IMR-90 (cell line): ENCODE results near the gene RXFP4. TPM values are rescaled to one million over a fixed set of nuclear protein-coding genes. Genes with fewer than 3 reads are reported as not detected.

ENCODE experiments used
- ATAC-seq: fragments of 200-7000 bp; cut with Tn5 transposase; 2 replicates; pipeline ENCODE4 v1.9.1; 2020; ENCODE audit warnings: low read depth, mild to moderate bottlenecking, moderate library complexity
- BruUV-seq: library from RNA; stranded (reverse); fragments of 400-500 nt; replicated peaks from 2 replicates; lab custom pipeline; 2021; lab: Mats Ljungman, UMichigan
- CTCF ChIA-PET: fragments of 300-600 bp; formaldehyde crosslinking; extraction: SDS; loops from one replicate; lab custom pipeline; 2021; ENCODE audit warnings: antibody characterized with exemption; lab: Yijun Ruan, JAX
- POLR2A ChIA-PET: fragments of 300-600 bp; sonication (Branson Sonifier 250); formaldehyde crosslinking; loops from one replicate; lab custom pipeline; 2022; ENCODE audit warnings: antibody characterized with exemption; ENCODE audit not compliant: unreplicated experiment; lab: Charles Lee
- DNase-seq: peaks from one replicate; pipeline ENCODE4 v3.0.0; 2013
- H2AFZ ChIP-seq: replicated peaks from 2 replicates; pipeline ENCODE3; 2013; ENCODE audit warnings: low read length, mild to moderate bottlenecking; ENCODE audit not compliant: poor library complexity
- H2AK5ac ChIP-seq: 2 replicates; pipeline ENCODE4 v1.6.1; 2013; ENCODE audit warnings: low read depth, low read length, inconsistent platforms
- H2AK9ac ChIP-seq: replicated peaks from 2 replicates; pipeline ENCODE3; 2013; ENCODE audit warnings: mild to moderate bottlenecking, low read depth, low read length, moderate library complexity; ENCODE audit not compliant: poor library complexity
- H2BK120ac ChIP-seq: 2 replicates; pipeline ENCODE4 v1.6.1; 2013; ENCODE audit warnings: low read depth, low read length, inconsistent platforms
- H2BK15ac ChIP-seq: 3 replicates; pipeline ENCODE4 v1.6.1; 2013; ENCODE audit warnings: low read depth, low read length, inconsistent platforms
- H2BK20ac ChIP-seq: 2 replicates; pipeline ENCODE4 v1.6.1; 2013; ENCODE audit warnings: low read depth, mild to moderate bottlenecking, inconsistent platforms, low read length, moderate library complexity
- H2BK5ac ChIP-seq: 2 replicates; pipeline ENCODE4 v1.6.1; 2013; ENCODE audit warnings: mild to moderate bottlenecking, low read depth, low read length, inconsistent platforms; ENCODE audit not compliant: poor library complexity, severe bottlenecking
- H3K14ac ChIP-seq: replicated peaks from 2 replicates; pipeline ENCODE4 v1.6.1; 2013; ENCODE audit warnings: low read depth, low read length, inconsistent platforms
- H3K18ac ChIP-seq: 2 replicates; pipeline ENCODE4 v1.6.1; 2013; ENCODE audit warnings: low read depth, low read length, control low read depth
- H3K23ac ChIP-seq: 2 replicates; pipeline ENCODE4 v1.6.1; 2013; ENCODE audit warnings: low read depth, low read length, inconsistent platforms
- H3K27ac ChIP-seq: 2 replicates; pipeline ENCODE4 v1.5.1; 2013; ENCODE audit warnings: mild to moderate bottlenecking, control low read depth, low read length; ENCODE audit not compliant: insufficient read depth
- H3K27me3 ChIP-seq: 2 replicates; pipeline ENCODE4 v1.6.1; 2013; ENCODE audit warnings: low read length; ENCODE audit not compliant: control insufficient read depth, insufficient read depth
- H3K36me3 ChIP-seq: 2 replicates; pipeline ENCODE4 v1.6.1; 2013; ENCODE audit warnings: low read length, mixed read lengths; ENCODE audit not compliant: control insufficient read depth, insufficient read depth
- H3K4ac ChIP-seq: 2 replicates; pipeline ENCODE4 v1.6.1; 2013; ENCODE audit warnings: low read depth, low read length, inconsistent platforms
- H3K4me1 ChIP-seq: 2 replicates; pipeline ENCODE4 v1.6.1; 2013; ENCODE audit warnings: low read length, mixed read lengths; ENCODE audit not compliant: control insufficient read depth, insufficient read depth
- H3K4me2 ChIP-seq: 2 replicates; pipeline ENCODE4 v1.6.1; 2013; ENCODE audit warnings: low read depth, mild to moderate bottlenecking, control low read depth, low read length, moderate library complexity
- H3K4me3 ChIP-seq: 2 replicates; pipeline ENCODE4 v1.5.1; 2013; ENCODE audit warnings: low read depth, mild to moderate bottlenecking, control low read depth, low read length, moderate library complexity; ENCODE audit not compliant: insufficient read depth
- H3K56ac ChIP-seq: 2 replicates; pipeline ENCODE4 v1.6.1; 2013; ENCODE audit warnings: low read length, inconsistent platforms; ENCODE audit not compliant: insufficient read depth; ENCODE audit errors: extremely low read depth
- H3K79me1 ChIP-seq, 2 experiments: 2 replicates each; pipeline ENCODE4 v1.6.1; 2013; ENCODE audit warnings: low read length in 2 of 2, inconsistent platforms in 1 of 2, low read depth in 1 of 2
- H3K9ac ChIP-seq: 2 replicates; pipeline ENCODE4 v1.6.1; 2013; ENCODE audit warnings: low read depth, low read length, control low read depth
- H3K9me1 ChIP-seq: 2 replicates; pipeline ENCODE4 v1.6.1; 2013; ENCODE audit warnings: low read length, inconsistent platforms; ENCODE audit not compliant: insufficient read depth
- H3K9me3 ChIP-seq: 2 replicates; pipeline ENCODE4 v1.6.1; 2013; ENCODE audit warnings: low read length; ENCODE audit not compliant: control insufficient read depth, insufficient read depth
- H4K20me1 ChIP-seq: 2 replicates; pipeline ENCODE4 v1.6.1; 2013; ENCODE audit warnings: low read length, inconsistent platforms; ENCODE audit not compliant: insufficient read depth
- H4K5ac ChIP-seq: 2 replicates; pipeline ENCODE4 v1.6.1; 2013; ENCODE audit warnings: mild to moderate bottlenecking, low read depth, low read length, control low read depth
- H4K8ac ChIP-seq, 2 experiments: 2 replicates each; pipeline ENCODE4 v1.6.1; 2013; ENCODE audit warnings: low read depth in 2 of 2, low read length in 2 of 2, control low read depth in 1 of 2, inconsistent platforms in 1 of 2
- H4K91ac ChIP-seq: 2 replicates; pipeline ENCODE4 v1.6.1; 2013; ENCODE audit warnings: low read depth, low read length, inconsistent platforms; ENCODE audit not compliant: insufficient read depth
- BHLHE40 ChIP-seq: fragments of 150-350 bp; IDR thresholded peaks from 2 replicates; pipeline ENCODE4 v1.6.1; 2016; ENCODE audit warnings: mild to moderate bottlenecking, low read depth, low read length
- CEBPB ChIP-seq: IDR thresholded peaks from 2 replicates; pipeline ENCODE4 v1.6.1; 2012; ENCODE audit warnings: low read depth, low read length, improper control_type of control experiment
- FOS ChIP-seq: fragments of 150-350 bp; IDR thresholded peaks from 2 replicates; pipeline ENCODE4 v1.6.1; 2016; ENCODE audit warnings: low read depth, low read length
- MAFK ChIP-seq: IDR thresholded peaks from 2 replicates; pipeline ENCODE4 v1.6.1; 2012; ENCODE audit warnings: low read depth, low read length, improper control_type of control experiment
- MAZ ChIP-seq: IDR thresholded peaks from 2 replicates; pipeline ENCODE4 v1.6.1; 2012; ENCODE audit warnings: low read depth, mild to moderate bottlenecking, low read length, improper control_type of control experiment, moderate library complexity, borderline replicate concordance
- MXI1 ChIP-seq: IDR thresholded peaks from 2 replicates; pipeline ENCODE4 v1.6.1; 2012; ENCODE audit warnings: low read depth, mild to moderate bottlenecking, low read length, moderate library complexity, borderline replicate concordance
- NFE2L2 ChIP-seq: fragments of 150-350 bp; IDR thresholded peaks from 2 replicates; pipeline ENCODE4 v1.6.1; 2016; ENCODE audit warnings: low read depth, mild to moderate bottlenecking, low read length
- POLR2A ChIP-seq: IDR thresholded peaks from 2 replicates; pipeline ENCODE4 v1.6.1; 2012; ENCODE audit warnings: mild to moderate bottlenecking, low read depth, low read length
- RFX5 ChIP-seq: IDR thresholded peaks from 2 replicates; pipeline ENCODE4 v1.8.0; 2012; ENCODE audit warnings: low read depth, mild to moderate bottlenecking, low read length, moderate library complexity
- SMC3 ChIP-seq: fragments of 150-350 bp; IDR thresholded peaks from 2 replicates; pipeline ENCODE4 v1.6.1; 2016; ENCODE audit warnings: low read depth, mild to moderate bottlenecking, antibody characterized with exemption, low read length, moderate library complexity
- WGBS, 2 experiments: methylation state at CpG; one replicate each; pipeline versions ENCODE4 v1.1.5 to v1.1.7; 2013; ENCODE audit warnings: missing lambda C conversion rate in 2 of 2; ENCODE audit not compliant: insufficient read length in 1 of 2; ENCODE audit errors: extremely low coverage in 2 of 2; 5-methylcytosine and 5-hydroxymethylcytosine counted together
- dilution Hi-C: fragments of 300-500 bp; cut with HindIII; formaldehyde crosslinking; loops from one replicate; pipeline ENCODE4 v1.14.3; 2018; ENCODE audit warnings: low sequenced_read_pairs; ENCODE audit not compliant: unreplicated experiment
- in situ Hi-C: fragments of 300-500 bp; cut with MboI; formaldehyde crosslinking; loops from 3 replicates; pipeline ENCODE4 v1.14.3; 2019; ENCODE audit warnings: low sequenced_read_pairs, inconsistent platforms, mixed read lengths
- intact Hi-C: fragments of 100-400 bp; cut with micrococcal nuclease; formaldehyde crosslinking; loops from 2 replicates; pipeline ENCODE4 v1.10.0; 2022
- polyA plus RNA-seq, 3 experiments: library from polyadenylated mRNA; depleted of rRNA; stranded (reverse); fragments of >200 nt; gene quantifications; 2 replicates each; pipeline ENCODE4 v1.2.3, GENCODE V29; 2012; ENCODE audit warnings: low replicate concordance in 1 of 3
- total RNA-seq: library from RNA; depleted of rRNA; stranded (reverse); fragments of >200 nt; gene quantifications from 2 replicates; pipeline ENCODE4 v1.2.3, GENCODE V29; 2012
- TF ChIP-seq, protein P1 (sequence below): conservative IDR thresholded peaks from 2 replicates; pipeline ENCODE4 v1.5.1; 2012; ENCODE audit warnings: mild to moderate bottlenecking, low read depth, low read length, improper control_type of control experiment
- TF ChIP-seq, protein P2 (sequence below): fragments of 150-350 bp; IDR thresholded peaks from 2 replicates; pipeline ENCODE4 v1.6.1; 2017; ENCODE audit warnings: mild to moderate bottlenecking, antibody characterized with exemption, low read length, low read depth

The RXFP4 gene
- total and polyA plus RNA-seq, 2 of the 4 experiments (the other 2 are of a cell fraction): not detected

DNA sequence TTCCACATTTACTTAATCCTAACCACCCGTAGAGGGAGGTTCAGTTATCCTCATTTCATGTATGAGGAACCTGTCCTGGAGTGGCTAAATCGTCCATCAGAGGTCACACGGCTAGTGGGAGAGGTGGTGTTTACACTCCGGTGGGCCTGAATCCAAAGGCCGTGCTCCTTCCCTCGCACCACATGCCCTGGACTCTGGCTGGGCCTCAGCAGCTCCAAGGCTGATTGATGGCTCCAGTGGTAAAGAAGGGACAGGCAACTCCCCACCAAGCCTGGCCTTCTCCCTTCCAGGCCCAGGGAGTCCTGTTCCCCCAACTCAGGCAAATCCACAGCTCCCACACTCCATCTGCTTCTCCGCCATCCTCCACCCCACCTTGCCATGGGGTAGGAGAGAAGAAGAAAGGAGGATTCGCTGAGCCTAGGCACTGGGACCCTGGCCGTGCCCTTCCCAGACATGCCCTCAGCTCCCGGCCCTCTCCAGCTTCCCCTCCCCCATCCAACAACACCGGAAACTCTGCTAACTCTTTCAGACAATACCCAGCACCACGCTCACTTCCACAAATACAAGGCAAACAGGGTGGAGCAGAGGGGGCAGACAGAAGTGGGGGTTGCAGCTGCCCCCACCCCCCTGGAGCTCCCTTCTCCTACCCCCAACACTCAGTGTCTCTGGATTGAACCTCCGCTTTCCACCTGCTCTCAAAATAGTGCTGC lies 26.1 kb downstream of the RXFP4 start:
- peaks cover 37 to 82% of the 10 kb centered on the region in 2 experiments for H3K79me1 ChIP-seq
- DNase-seq (no peak), ATAC-seq (no peak)
- no peak overlapping the region for H2BK20ac ChIP-seq
- ChIA-PET POLR2A (interaction anchor here (0.5 to 0.7 kb wide), 2 partner anchors 9 kb away, joined by 3 to 5 read pairs; no protein-coding TSS in a partner anchor), CTCF (interaction anchor here (1.0 to 1.4 kb wide), 2 partner anchors 13 to 22 kb away, joined by 4 read pairs; no protein-coding TSS in a partner anchor)
- peaks cover 88% of the 10 kb centered on the region for H4K20me1 ChIP-seq
- H4K8ac ChIP-seq: peak overlapping the region; percentile 45 to 48; a peak in 2 of 4 replicates
- H3K9ac ChIP-seq: peak overlapping the region; percentile 25
- peak overlapping the region; percentile 78 for H2AK5ac ChIP-seq
- H2BK5ac ChIP-seq: peak overlapping the region; percentile 67
- dilution Hi-C loops (no loop called here), intact Hi-C loops (no loop called here), in situ Hi-C loops (no loop called here)
- TF ChIP-seq NFE2L2 (no peak), MAZ (no peak), POLR2A (no peak), RFX5 (no peak), MAFK (no peak), BHLHE40 (no peak), SMC3 (no peak), MXI1 (no peak), FOS (no peak), CEBPB (no peak)
- TF ChIP-seq, protein P1, sequence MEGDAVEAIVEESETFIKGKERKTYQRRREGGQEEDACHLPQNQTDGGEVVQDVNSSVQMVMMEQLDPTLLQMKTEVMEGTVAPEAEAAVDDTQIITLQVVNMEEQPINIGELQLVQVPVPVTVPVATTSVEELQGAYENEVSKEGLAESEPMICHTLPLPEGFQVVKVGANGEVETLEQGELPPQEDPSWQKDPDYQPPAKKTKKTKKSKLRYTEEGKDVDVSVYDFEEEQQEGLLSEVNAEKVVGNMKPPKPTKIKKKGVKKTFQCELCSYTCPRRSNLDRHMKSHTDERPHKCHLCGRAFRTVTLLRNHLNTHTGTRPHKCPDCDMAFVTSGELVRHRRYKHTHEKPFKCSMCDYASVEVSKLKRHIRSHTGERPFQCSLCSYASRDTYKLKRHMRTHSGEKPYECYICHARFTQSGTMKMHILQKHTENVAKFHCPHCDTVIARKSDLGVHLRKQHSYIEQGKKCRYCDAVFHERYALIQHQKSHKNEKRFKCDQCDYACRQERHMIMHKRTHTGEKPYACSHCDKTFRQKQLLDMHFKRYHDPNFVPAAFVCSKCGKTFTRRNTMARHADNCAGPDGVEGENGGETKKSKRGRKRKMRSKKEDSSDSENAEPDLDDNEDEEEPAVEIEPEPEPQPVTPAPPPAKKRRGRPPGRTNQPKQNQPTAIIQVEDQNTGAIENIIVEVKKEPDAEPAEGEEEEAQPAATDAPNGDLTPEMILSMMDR: no peak
- TF ChIP-seq, protein P2, sequence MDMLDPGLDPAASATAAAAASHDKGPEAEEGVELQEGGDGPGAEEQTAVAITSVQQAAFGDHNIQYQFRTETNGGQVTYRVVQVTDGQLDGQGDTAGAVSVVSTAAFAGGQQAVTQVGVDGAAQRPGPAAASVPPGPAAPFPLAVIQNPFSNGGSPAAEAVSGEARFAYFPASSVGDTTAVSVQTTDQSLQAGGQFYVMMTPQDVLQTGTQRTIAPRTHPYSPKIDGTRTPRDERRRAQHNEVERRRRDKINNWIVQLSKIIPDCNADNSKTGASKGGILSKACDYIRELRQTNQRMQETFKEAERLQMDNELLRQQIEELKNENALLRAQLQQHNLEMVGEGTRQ: no peak
- no peak overlapping the region for H3K4me3 ChIP-seq
- H4K91ac ChIP-seq: peak overlapping the region; percentile 57; the same call in 1 of the 2 replicates
- no peaks in the 10 kb centered on the region for H3K27me3 ChIP-seq
- H2BK120ac ChIP-seq: no peak overlapping the region
- WGBS, 2 experiments: no CpG with 5 or more reads among the region's 13 CpGs
- H2AK9ac ChIP-seq: peak overlapping the region; percentile 47
- peak overlapping the region; percentile 82 for H3K27ac ChIP-seq
- peak overlapping the region; percentile 14 for H4K5ac ChIP-seq
- H3K9me1 ChIP-seq: peaks cover 43% of the 10 kb centered on the region
- H3K4me2 ChIP-seq: peak overlapping the region; percentile 12; the same call in 1 of the 2 replicates
- 0 out of 2 replicates have a peak overlapping the region, but pooled peaks have one; percentile 22 for H3K14ac ChIP-seq
- H3K36me3 ChIP-seq: peaks cover 69% of the 10 kb centered on the region
- H3K4me1 ChIP-seq: peaks cover 50% of the 10 kb centered on the region
- peak overlapping the region; percentile 68 for H3K4ac ChIP-seq
- no peak overlapping the region for H3K56ac ChIP-seq
- peak overlapping the region; percentile 56; the same call in 1 of the 3 replicates for H2BK15ac ChIP-seq
- H3K23ac ChIP-seq: peak overlapping the region; percentile 14; the same call in 1 of the 2 replicates
- peak overlapping the region; percentile 62 for H3K18ac ChIP-seq
- BruUV-seq: no TSS peak
- no peak overlapping the region for H2AFZ ChIP-seq
- H3K9me3 ChIP-seq: no peaks in the 10 kb centered on the region
